Astrocyte (in vitro differentiated cells and primary cell): ENCODE measurements around the gene PLXNB3. TPM values are rescaled to one million over a fixed set of nuclear protein-coding genes. Genes with fewer than 3 reads are reported as not detected.

Experiments
- DNase-seq: peaks from one replicate; pipeline ENCODE4 v3.0.0-alpha.2; 2010; ENCODE audit warnings: low read depth
- FAIRE-seq: peaks from 2 replicates; lab custom pipeline; 2011; peaks lifted over from hg19 to GRCh38; lab: Jason Lieb, UNC
- H2AFZ ChIP-seq: 2 replicates; pipeline ENCODE4 v1.6.0; 2012; ENCODE audit warnings: low read depth, low read length, inconsistent platforms
- H3K27ac ChIP-seq: 2 replicates; pipeline ENCODE4 v1.5.1; 2011; ENCODE audit warnings: low read depth, low read length, inconsistent platforms
- H3K27me3 ChIP-seq: 2 replicates; pipeline ENCODE4 v1.6.0; 2011; ENCODE audit warnings: low read length, inconsistent platforms; ENCODE audit not compliant: insufficient read depth
- H3K36me3 ChIP-seq: 2 replicates; pipeline ENCODE4 v1.5.1; 2011; ENCODE audit warnings: low read length, inconsistent platforms; ENCODE audit not compliant: insufficient read depth
- H3K4me1 ChIP-seq: 2 replicates; pipeline ENCODE4 v1.5.1; 2011; ENCODE audit warnings: low read length, inconsistent platforms; ENCODE audit not compliant: insufficient read depth
- H3K4me2 ChIP-seq: 2 replicates; pipeline ENCODE4 v1.6.0; 2012; ENCODE audit warnings: low read length, inconsistent platforms
- H3K4me3 ChIP-seq: 2 replicates; pipeline ENCODE4 v1.5.1; 2011; ENCODE audit warnings: low read depth, mild to moderate bottlenecking, low read length, inconsistent platforms; ENCODE audit not compliant: insufficient read depth
- H3K79me2 ChIP-seq: 2 replicates; pipeline ENCODE4 v1.6.0; 2012; ENCODE audit warnings: mild to moderate bottlenecking, low read length, inconsistent platforms; ENCODE audit not compliant: insufficient read depth
- H3K9ac ChIP-seq: 2 replicates; pipeline ENCODE4 v1.6.0; 2012; ENCODE audit warnings: mild to moderate bottlenecking, low read length, inconsistent platforms
- H3K9me3 ChIP-seq: 2 replicates; pipeline ENCODE4 v1.5.1; 2012; ENCODE audit warnings: low read depth, mild to moderate bottlenecking, low read length, inconsistent platforms; ENCODE audit not compliant: insufficient read depth
- H4K20me1 ChIP-seq: 2 replicates; pipeline ENCODE4 v1.6.0; 2012; ENCODE audit warnings: low read length, inconsistent platforms; ENCODE audit not compliant: insufficient read depth
- H3K27ac Mint-ChIP-seq: one replicate; pipeline ENCODE4 v1.8.0; 2021; ENCODE audit warnings: mild to moderate bottlenecking, mixed read lengths; ENCODE audit not compliant: unreplicated experiment
- H3K27me3 Mint-ChIP-seq: one replicate; pipeline ENCODE4 v1.8.0; 2021; ENCODE audit warnings: low read depth, mixed read lengths; ENCODE audit not compliant: unreplicated experiment
- H3K36me3 Mint-ChIP-seq: one replicate; pipeline ENCODE4 v1.8.0; 2021; ENCODE audit warnings: low read depth, mixed read lengths; ENCODE audit not compliant: unreplicated experiment
- H3K4me1 Mint-ChIP-seq: one replicate; pipeline ENCODE4 v1.8.0; 2021; ENCODE audit warnings: low read depth, mixed read lengths; ENCODE audit not compliant: unreplicated experiment
- H3K4me3 Mint-ChIP-seq: one replicate; pipeline ENCODE4 v1.8.0; 2021; ENCODE audit warnings: mild to moderate bottlenecking, moderate library complexity, mixed read lengths; ENCODE audit not compliant: unreplicated experiment
- H3K9me3 Mint-ChIP-seq: one replicate; pipeline ENCODE4 v1.8.0; 2021; ENCODE audit warnings: mild to moderate bottlenecking, mixed read lengths; ENCODE audit not compliant: unreplicated experiment
- CTCF ChIP-seq: IDR thresholded peaks from 2 replicates; pipeline ENCODE4 v1.5.1; 2011; ENCODE audit warnings: low read depth, mild to moderate bottlenecking, inconsistent platforms, low read length, moderate library complexity; ENCODE audit not compliant: insufficient read depth
- EZH2 ChIP-seq: IDR thresholded peaks from 2 replicates; pipeline ENCODE4 v1.6.1; 2012; ENCODE audit warnings: mild to moderate bottlenecking, low read length, inconsistent platforms; ENCODE audit not compliant: insufficient read depth
- total RNA-seq: library from RNA; stranded (reverse); gene quantifications from 2 replicates; pipeline ENCODE4 v1.2.1, GENCODE V29; 2021

Gene PLXNB3
- total RNA-seq, 1 donor from 2014 or later, result 5.3 TPM

GRCh38 chrX:153769865-153770600 lies 6.0 kb downstream of the PLXNB3 start:
- H3K27me3 Mint-ChIP-seq, result no peaks in the 10 kb centered on the region
- Histone ChIP-seq H3K4me2 (no peak overlapping the region), H3K27ac (no peak overlapping the region), H3K36me3 (no peaks in the 10 kb centered on the region), H3K9ac (no peak overlapping the region), H3K79me2 (no peaks in the 10 kb centered on the region), H2AFZ (no peak overlapping the region), H3K4me3 (no peak overlapping the region), H3K9me3 (no peaks in the 10 kb centered on the region), H4K20me1 (no peaks in the 10 kb centered on the region), H3K4me1 (peaks cover 18% of the 10 kb centered on the region), H3K27me3 (no peaks in the 10 kb centered on the region)
- DNase-seq (no peak), FAIRE-seq (no peak)
- no peak overlapping the region for H3K27ac Mint-ChIP-seq
- no peaks in the 10 kb centered on the region for H3K36me3 Mint-ChIP-seq
- H3K9me3 Mint-ChIP-seq, result no peaks in the 10 kb centered on the region
- H3K4me3 Mint-ChIP-seq, result no peak overlapping the region
- no peaks in the 10 kb centered on the region for H3K4me1 Mint-ChIP-seq
- TF ChIP-seq EZH2 (no peak), CTCF (no peak)

- no peaks in the 10 kb centered on the region for H3K79me2 ChIP-seq
- Mint-ChIP-seq H3K9me3 (no peaks in the 10 kb centered on the region), H3K4me3 (no peak overlapping the region), H3K36me3 (no peaks in the 10 kb centered on the region), H3K27ac (no peak overlapping the region), H3K4me1 (no peaks in the 10 kb centered on the region), H3K27me3 (no peaks in the 10 kb centered on the region)
- FAIRE-seq (no peak), DNase-seq (no peak)
- H3K4me1 ChIP-seq, result peaks cover 11% of the 10 kb centered on the region
- H4K20me1 ChIP-seq, result no peaks in the 10 kb centered on the region
- no peak overlapping the region for H2AFZ ChIP-seq
- H3K9ac ChIP-seq, result no peak overlapping the region
- no peak overlapping the region for H3K4me3 ChIP-seq
- no peaks in the 10 kb centered on the region for H3K36me3 ChIP-seq
- no peak overlapping the region for H3K27ac ChIP-seq
- H3K27me3 ChIP-seq, result no peaks in the 10 kb centered on the region
- no peak overlapping the region for H3K4me2 ChIP-seq
- no peaks in the 10 kb centered on the region for H3K9me3 ChIP-seq
- TF ChIP-seq CTCF, result no peak
- TF ChIP-seq EZH2, result no peak
Measured at GRCh38 chrX:153770601-153771414, 6.8 kb downstream of the PLXNB3 start.
